Measurements from ENCODE around the gene SLC25A18.
"Not testable (repeated sequence)": the region's sequence is repeated elsewhere in the genome, so short reads cannot be mapped to it uniquely, and the experiment has no call there.

SLC25A18 gene

GRCh38 chr22:17612057-17612456 lies 48.8 kb downstream of the SLC25A18 start:
- DNase-seq, result no peak

GRCh38 chr22:17613280-17613679 lies 50.0 kb downstream of the SLC25A18 start:
- no peak for DNase-seq

- DNase-seq, result no peak
These were observed 64.7 kb downstream of the SLC25A18 start for GRCh38 chr22:17627961-17628405.

GRCh38 chr22:17628406-17629172 lies 65.3 kb downstream of the SLC25A18 start, which contains the start of gene ATP6V1E1:
Gene ATP6V1E1, minus strand, starts transcription at chr22:17628749. Its CDS starts 114 bp downstream, at chr22:17628635.
- peak; percentile 90 for DNase-seq

GRCh38 chr22:17629173-17629489 lies 65.8 kb downstream of the SLC25A18 start:
- no peak for DNase-seq

GRCh38 chr22:17629641-17630040 lies 66.3 kb downstream of the SLC25A18 start:
- DNase-seq, result no peak

- DNase-seq, result no peak
These were observed 67.8 kb downstream of the SLC25A18 start for GRCh38 chr22:17631076-17631565.

GRCh38 chr22:17633217-17633997 lies 70.1 kb downstream of the SLC25A18 start:
- DNase-seq, result no peak

- no peak for DNase-seq
These were observed 70.7 kb downstream of the SLC25A18 start for GRCh38 chr22:17633998-17634323.

- no peak for DNase-seq
These were observed 71.4 kb downstream of the SLC25A18 start for GRCh38 chr22:17634696-17635095.

- DNase-seq, result not testable (repeated sequence)
These were observed 73.6 kb downstream of the SLC25A18 start for GRCh38 chr22:17636850-17637249.

- DNase-seq, result no peak
These were observed 74.3 kb downstream of the SLC25A18 start for GRCh38 chr22:17637490-17638181.

GRCh38 chr22:17638182-17638431 lies 74.8 kb downstream of the SLC25A18 start:
- no peak for DNase-seq

- DNase-seq, result peak; percentile 82
These were observed 75.3 kb downstream of the SLC25A18 start, which contains the start of gene BCL2L13 for GRCh38 chr22:17638432-17639246. Gene BCL2L13, plus strand, starts transcription at chr22:17638757. Its CDS starts 16,955 bp downstream, at chr22:17655712.

GRCh38 chr22:17639247-17639741 lies 76.0 kb downstream of the SLC25A18 start:
- DNase-seq, result no peak
